Measurements from ENCODE around the gene ACKR4. TPM values are rescaled to one million over a fixed set of nuclear protein-coding genes. Genes with fewer than 3 reads are reported as not detected.
"Not testable (repeated sequence)": the region's sequence is repeated elsewhere in the genome, so short reads cannot be mapped to it uniquely, and the experiment has no call there.

Gene ACKR4
- not detected for total RNA-seq

- H3K4me1 Mint-ChIP-seq (ENCODE audit: low read depth in 2 of 2), result no peaks in the 10 kb centered on the region
- no peaks in the 10 kb centered on the region for H3K27me3 Mint-ChIP-seq
Observed at GRCh38 chr3:132596816-132597433, at the start of gene ACKR4. Gene ACKR4 (plus strand): TSS chr3:132597270. CDS start chr3:132600398, 3,128 bp downstream.

GRCh38 chr3:132549169-132549568 lies 47.9 kb upstream of the ACKR4 start:
- peaks cover 8 to 11% of the 10 kb centered on the region in 2 donors for H3K4me1 Mint-ChIP-seq (ENCODE audit: low read depth in 2 of 2)
- H3K36me3 Mint-ChIP-seq, result no peaks in the 10 kb centered on the region
- H3K9me3 Mint-ChIP-seq, result no peaks in the 10 kb centered on the region
- H3K4me3 Mint-ChIP-seq, result no peak overlapping the region
- H3K27me3 Mint-ChIP-seq, result no peaks in the 10 kb centered on the region
- no peak overlapping the region for H3K27ac Mint-ChIP-seq
- DNase-seq (ENCODE audit: low spot score) (no peak), ATAC-seq (no peak)

More at GRCh38 chr3:132596816-132597433, at the start of gene ACKR4:
- Mint-ChIP-seq H3K9me3 (no peaks in the 10 kb centered on the region), H3K27ac (no peak within 1 kb of the TSS), H3K4me3 (no peak within 1 kb of the TSS), H3K36me3 (peaks cover 7% of the 10 kb centered on the region)
- ATAC-seq, result no peak
- DNase-seq (ENCODE audit: low spot score), result no peak

- Mint-ChIP-seq H3K4me1 (ENCODE audit: low read depth in 2 of 2) (peaks cover 8 to 11% of the 10 kb centered on the region in 2 donors), H3K4me3 (no peak overlapping the region), H3K9me3 (no peaks in the 10 kb centered on the region), H3K27me3 (no peaks in the 10 kb centered on the region), H3K27ac (peak overlapping the region in 1 of 2 donors; percentile 15), H3K36me3 (no peaks in the 10 kb centered on the region)
- DNase-seq (ENCODE audit: low spot score), result no peak
- peak in 1 of 2 donors; percentile 33 for ATAC-seq
Observed at GRCh38 chr3:132549890-132550578, 47.0 kb upstream of the ACKR4 start.

- Mint-ChIP-seq H3K27ac (peak overlapping the region in 1 of 2 donors; percentile 15), H3K9me3 (no peaks in the 10 kb centered on the region), H3K27me3 (no peaks in the 10 kb centered on the region), H3K4me1 (ENCODE audit: low read depth in 2 of 2) (peaks cover 8 to 11% of the 10 kb centered on the region in 2 donors), H3K36me3 (no peaks in the 10 kb centered on the region), H3K4me3 (no peak overlapping the region)
- ATAC-seq (no peak), DNase-seq (ENCODE audit: low spot score) (no peak)
Observed at GRCh38 chr3:132550579-132551305, 46.3 kb upstream of the ACKR4 start.

GRCh38 chr3:132553826-132554225 lies 43.2 kb upstream of the ACKR4 start:
- Mint-ChIP-seq H3K4me3 (no peak overlapping the region), H3K9me3 (no peaks in the 10 kb centered on the region), H3K27ac (no peak overlapping the region), H3K36me3 (no peaks in the 10 kb centered on the region), H3K27me3 (no peaks in the 10 kb centered on the region), H3K4me1 (ENCODE audit: low read depth in 2 of 2) (peaks cover 8 to 11% of the 10 kb centered on the region in 2 donors)
- DNase-seq (ENCODE audit: low spot score) (no peak), ATAC-seq (no peak)

- Mint-ChIP-seq H3K4me3 (no peak overlapping the region), H3K4me1 (ENCODE audit: low read depth in 2 of 2) (peaks cover 8 to 11% of the 10 kb centered on the region in 2 donors), H3K9me3 (no peaks in the 10 kb centered on the region), H3K27me3 (no peaks in the 10 kb centered on the region), H3K36me3 (no peaks in the 10 kb centered on the region), H3K27ac (no peak overlapping the region)
- DNase-seq (ENCODE audit: low spot score) (no peak), ATAC-seq (no peak)
Observed at GRCh38 chr3:132554437-132554836, 42.6 kb upstream of the ACKR4 start.

- ATAC-seq, result no peak
- Mint-ChIP-seq H3K9me3 (no peaks in the 10 kb centered on the region), H3K36me3 (no peaks in the 10 kb centered on the region), H3K4me1 (ENCODE audit: low read depth in 2 of 2) (peaks cover 0 to under 1% of the 10 kb centered on the region in 2 donors), H3K4me3 (no peak overlapping the region), H3K27ac (no peak overlapping the region), H3K27me3 (no peaks in the 10 kb centered on the region)
- DNase-seq (ENCODE audit: low spot score), result no peak
Observed at GRCh38 chr3:132555306-132556035, 41.6 kb upstream of the ACKR4 start.

- not testable (repeated sequence) for H3K4me3 Mint-ChIP-seq, H3K36me3 Mint-ChIP-seq
Observed at GRCh38 chr3:132556036-132556386, 41.1 kb upstream of the ACKR4 start.

GRCh38 chr3:132556508-132557159 lies 40.4 kb upstream of the ACKR4 start:
- DNase-seq (ENCODE audit: low spot score) (no peak), ATAC-seq (no peak)
- Mint-ChIP-seq H3K4me3 (no peak overlapping the region), H3K9me3 (no peaks in the 10 kb centered on the region), H3K4me1 (ENCODE audit: low read depth in 2 of 2) (no peaks in the 10 kb centered on the region), H3K27ac (no peak overlapping the region), H3K27me3 (no peaks in the 10 kb centered on the region), H3K36me3 (no peaks in the 10 kb centered on the region)

More at GRCh38 chr3:132556036-132556386, 41.1 kb upstream of the ACKR4 start:
- not testable (repeated sequence) for H3K4me1 Mint-ChIP-seq (ENCODE audit: low read depth in 2 of 2); ATAC-seq; H3K9me3 Mint-ChIP-seq; H3K27ac Mint-ChIP-seq; H3K27me3 Mint-ChIP-seq; DNase-seq (ENCODE audit: low spot score)

- ATAC-seq, result no peak
- H3K36me3 Mint-ChIP-seq, result no peaks in the 10 kb centered on the region
- H3K4me1 Mint-ChIP-seq (ENCODE audit: low read depth in 2 of 2), result no peaks in the 10 kb centered on the region
- no peaks in the 10 kb centered on the region for H3K9me3 Mint-ChIP-seq
- H3K4me3 Mint-ChIP-seq, result no peak overlapping the region
- H3K27ac Mint-ChIP-seq, result no peak overlapping the region
- DNase-seq (ENCODE audit: low spot score), result no peak
- no peaks in the 10 kb centered on the region for H3K27me3 Mint-ChIP-seq
Observed at GRCh38 chr3:132561003-132561402, 36.1 kb upstream of the ACKR4 start.

GRCh38 chr3:132563420-132564069 lies 33.5 kb upstream of the ACKR4 start:
- no peak for ATAC-seq
- DNase-seq (ENCODE audit: low spot score), result no peak
- no peaks in the 10 kb centered on the region for H3K27me3 Mint-ChIP-seq
- no peaks in the 10 kb centered on the region for H3K9me3 Mint-ChIP-seq
- H3K27ac Mint-ChIP-seq, result no peak overlapping the region
- no peak overlapping the region for H3K4me3 Mint-ChIP-seq
- H3K36me3 Mint-ChIP-seq, result no peaks in the 10 kb centered on the region
- H3K4me1 Mint-ChIP-seq (ENCODE audit: low read depth in 2 of 2), result no peaks in the 10 kb centered on the region

- Mint-ChIP-seq H3K4me3 (no peak overlapping the region), H3K36me3 (no peaks in the 10 kb centered on the region), H3K4me1 (ENCODE audit: low read depth in 2 of 2) (no peaks in the 10 kb centered on the region), H3K9me3 (no peaks in the 10 kb centered on the region), H3K27me3 (no peaks in the 10 kb centered on the region), H3K27ac (no peak overlapping the region)
- ATAC-seq (no peak), DNase-seq (ENCODE audit: low spot score) (no peak)
Observed at GRCh38 chr3:132564070-132564465, 33.0 kb upstream of the ACKR4 start.

GRCh38 chr3:132568422-132568821 lies 28.6 kb upstream of the ACKR4 start:
- no peaks in the 10 kb centered on the region for H3K36me3 Mint-ChIP-seq
- no peak overlapping the region for H3K4me3 Mint-ChIP-seq
- no peak for ATAC-seq

More at GRCh38 chr3:132568422-132568821, 28.6 kb upstream of the ACKR4 start:
- no peaks in the 10 kb centered on the region for H3K4me1 Mint-ChIP-seq (ENCODE audit: low read depth in 2 of 2)
- H3K27ac Mint-ChIP-seq, result no peak overlapping the region
- H3K9me3 Mint-ChIP-seq, result no peaks in the 10 kb centered on the region
- DNase-seq (ENCODE audit: low spot score), result no peak
- no peaks in the 10 kb centered on the region for H3K27me3 Mint-ChIP-seq
